Ascending aorta (tissue), 2 donors: ENCODE results near the gene NTRK1. TPM values are rescaled to one million over a fixed set of nuclear protein-coding genes. Genes with fewer than 3 reads are reported as not detected.

Experiments used
- DNase-seq, 2 donors: peaks; one replicate each; pipeline ENCODE4 v3.0.0-alpha.2; 2019; ENCODE audit warnings: low spot score in 2 of 2
- H3K27ac ChIP-seq, 2 donors: fragments of 200-600 bp; sonication (generic); one replicate each; pipeline ENCODE4 v1.5.1; 2016 to 2017; ENCODE audit warnings: mild to moderate bottlenecking in 1 of 2
- H3K27me3 ChIP-seq: fragments of 200-600 bp; sonication (generic); one replicate; pipeline ENCODE4 v1.5.1; 2017
- H3K36me3 ChIP-seq, 2 donors: fragments of 200-600 bp; sonication (generic); one replicate each; pipeline ENCODE4 v1.5.1; 2016
- H3K4me1 ChIP-seq, 2 donors: fragments of 200-600 bp; sonication (generic); one replicate each; pipeline ENCODE4 v1.5.1; 2016 to 2017; ENCODE audit warnings: mild to moderate bottlenecking in 1 of 2
- H3K4me3 ChIP-seq, 2 donors: fragments of 200-600 bp; sonication (generic); one replicate each; pipeline ENCODE4 v1.5.1; 2016 to 2017; ENCODE audit warnings: mild to moderate bottlenecking in 1 of 2
- H3K9me3 ChIP-seq, 2 donors: fragments of 200-600 bp; sonication (generic); one replicate each; pipeline ENCODE4 v1.5.1; 2016
- intact Hi-C: fragments of 100-400 bp; cut with DNase I; formaldehyde crosslinking; loops from one replicate; pipeline ENCODE4 v1.15.1; 2023
- total RNA-seq: library from RNA; depleted of rRNA; stranded (reverse); fragments of >200 nt; gene quantifications from one replicate; pipeline ENCODE4 v1.1.0, GENCODE V29; 2016
- TF ChIP-seq, protein P1 (sequence below), 3 experiments: fragments of 200-600 bp in 2 of 3; fragments of 450-650 bp in 1 of 3; sonication (generic) in 2 of 3; IDR thresholded peaks; one replicate each; pipeline ENCODE4 v1.5.1; 2016 to 2019; ENCODE audit warnings: antibody characterized with exemption in 3 of 3, mild to moderate bottlenecking in 1 of 3, moderate library complexity in 1 of 3

Gene NTRK1
- total RNA-seq, 1 donor from 2014 or later, result not detected

DNA sequence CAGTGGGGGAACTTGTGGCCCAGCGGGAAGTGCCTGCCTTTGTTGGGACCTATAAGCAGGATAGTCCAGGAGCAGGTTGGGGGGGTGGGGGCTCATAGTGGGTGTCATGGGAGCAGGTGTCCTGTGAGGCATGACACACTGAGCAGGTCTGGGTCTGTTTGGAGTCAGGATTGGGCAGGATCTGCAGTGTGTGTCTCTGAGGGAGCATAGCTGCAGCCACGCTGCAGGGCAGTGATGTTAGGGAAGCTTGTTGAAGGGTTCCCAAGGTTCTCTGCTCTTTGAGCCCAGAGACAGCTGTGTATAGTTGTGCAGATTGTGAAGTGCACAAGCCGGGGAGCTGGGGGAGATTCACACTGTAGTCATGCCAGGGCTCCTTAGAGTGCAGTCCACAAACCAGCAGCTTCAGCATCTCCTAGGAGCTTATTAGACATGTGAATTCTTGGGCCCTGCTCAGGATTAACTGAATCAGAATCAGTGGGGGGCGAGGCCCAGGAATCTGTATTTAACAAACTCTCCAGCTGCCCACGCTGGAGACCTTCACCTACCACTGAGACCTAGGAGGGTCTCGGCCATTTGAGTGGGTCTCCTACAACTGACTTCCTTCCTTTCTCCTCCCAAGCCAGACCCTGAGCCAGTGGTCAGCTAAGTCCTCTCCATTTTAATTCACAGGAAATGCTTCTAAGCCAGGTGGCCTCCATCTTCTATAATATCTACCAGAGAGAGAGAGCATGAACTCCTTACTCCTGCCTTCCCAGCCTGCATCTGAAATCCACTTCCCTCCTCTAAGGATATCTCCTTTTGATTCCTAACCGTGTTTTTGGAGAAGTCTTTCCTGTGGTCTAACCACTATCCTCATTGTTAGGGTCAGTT is 12.8 kb upstream of the NTRK1 start:
- Histone ChIP-seq H3K4me3 (no peak overlapping the region), H3K9me3 (no peaks in the 10 kb centered on the region), H3K36me3 (no peaks in the 10 kb centered on the region), H3K27me3 (peaks cover 9% of the 10 kb centered on the region), H3K4me1 (no peaks in the 10 kb centered on the region), H3K27ac (no peak overlapping the region)
- intact Hi-C loops, result no loop called here
- TF ChIP-seq, protein P1, sequence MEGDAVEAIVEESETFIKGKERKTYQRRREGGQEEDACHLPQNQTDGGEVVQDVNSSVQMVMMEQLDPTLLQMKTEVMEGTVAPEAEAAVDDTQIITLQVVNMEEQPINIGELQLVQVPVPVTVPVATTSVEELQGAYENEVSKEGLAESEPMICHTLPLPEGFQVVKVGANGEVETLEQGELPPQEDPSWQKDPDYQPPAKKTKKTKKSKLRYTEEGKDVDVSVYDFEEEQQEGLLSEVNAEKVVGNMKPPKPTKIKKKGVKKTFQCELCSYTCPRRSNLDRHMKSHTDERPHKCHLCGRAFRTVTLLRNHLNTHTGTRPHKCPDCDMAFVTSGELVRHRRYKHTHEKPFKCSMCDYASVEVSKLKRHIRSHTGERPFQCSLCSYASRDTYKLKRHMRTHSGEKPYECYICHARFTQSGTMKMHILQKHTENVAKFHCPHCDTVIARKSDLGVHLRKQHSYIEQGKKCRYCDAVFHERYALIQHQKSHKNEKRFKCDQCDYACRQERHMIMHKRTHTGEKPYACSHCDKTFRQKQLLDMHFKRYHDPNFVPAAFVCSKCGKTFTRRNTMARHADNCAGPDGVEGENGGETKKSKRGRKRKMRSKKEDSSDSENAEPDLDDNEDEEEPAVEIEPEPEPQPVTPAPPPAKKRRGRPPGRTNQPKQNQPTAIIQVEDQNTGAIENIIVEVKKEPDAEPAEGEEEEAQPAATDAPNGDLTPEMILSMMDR (IDR thresholded peaks at IDR 0.05), result no peak
- DNase-seq, result no peak

DNA sequence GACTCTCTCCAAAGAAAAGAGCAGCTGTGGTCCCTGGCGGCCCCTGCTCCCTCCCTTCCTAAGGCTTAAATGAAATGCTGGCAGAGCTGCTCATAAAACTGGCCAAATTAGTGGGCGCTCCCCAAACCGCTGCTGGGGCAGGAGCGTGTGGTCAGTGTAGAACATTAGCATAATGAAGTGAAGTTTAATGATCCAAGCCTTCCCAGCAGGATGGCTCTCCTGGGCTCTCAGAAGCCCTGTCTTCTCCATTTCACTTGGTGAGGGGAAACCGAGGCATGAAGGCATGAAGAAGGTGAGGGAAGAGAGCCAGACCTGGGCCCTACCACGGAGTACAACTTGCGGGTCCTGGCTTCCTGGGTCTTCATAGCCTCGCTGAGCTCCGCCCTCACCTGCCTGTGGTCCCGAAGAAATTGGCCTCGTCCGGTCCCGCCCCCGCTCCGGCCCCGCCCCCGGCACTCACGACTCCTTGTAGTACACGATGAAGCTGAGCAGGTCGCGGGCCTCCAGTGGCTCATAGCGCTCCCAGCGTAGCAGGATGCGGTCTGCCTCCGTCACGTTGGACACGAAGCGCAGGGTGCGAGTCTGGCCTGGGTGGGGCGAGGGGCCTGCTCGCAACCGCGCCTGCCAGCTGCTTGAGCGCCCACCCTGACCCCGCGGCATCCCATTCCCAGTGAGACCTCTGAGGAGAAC is 12.1 kb upstream of the NTRK1 start:
- Histone ChIP-seq H3K9me3 (no peaks in the 10 kb centered on the region), H3K4me3 (no peak overlapping the region), H3K36me3 (no peaks in the 10 kb centered on the region), H3K27ac (no peak overlapping the region), H3K27me3 (peaks cover 9% of the 10 kb centered on the region), H3K4me1 (no peaks in the 10 kb centered on the region)
- intact Hi-C loops, result no loop called here
- no peak for DNase-seq
- TF ChIP-seq, protein P1 (IDR thresholded peaks at IDR 0.05), result no peak

DNA sequence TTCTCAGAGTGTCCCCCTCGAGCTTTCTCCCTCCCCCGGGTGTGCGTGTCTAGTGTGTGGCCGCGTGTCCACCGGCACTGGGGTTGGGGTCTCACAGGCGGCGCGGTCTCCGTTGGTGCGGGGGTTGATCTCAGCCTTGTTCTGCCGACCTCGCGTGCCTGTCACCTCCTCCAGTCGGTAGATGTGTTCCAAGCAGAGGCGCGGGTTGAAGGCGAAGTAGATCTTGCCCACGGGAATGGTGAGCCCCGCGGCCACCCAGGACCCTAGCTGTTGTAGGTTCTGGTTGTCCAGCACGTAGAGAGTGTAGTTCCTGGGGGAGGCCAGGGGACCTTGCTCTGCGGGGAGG is 11.5 kb upstream of the NTRK1 start:
- Histone ChIP-seq H3K9me3 (no peaks in the 10 kb centered on the region), H3K4me3 (no peak overlapping the region), H3K36me3 (no peaks in the 10 kb centered on the region), H3K27me3 (peaks cover 9% of the 10 kb centered on the region), H3K27ac (no peak overlapping the region), H3K4me1 (no peaks in the 10 kb centered on the region)
- intact Hi-C loops, result no loop called here
- TF ChIP-seq, protein P1 (IDR thresholded peaks at IDR 0.05), result no peak
- no peak for DNase-seq

GRCh38 chr1:156851779-156852417 is 8.8 kb upstream of the NTRK1 start:
- H3K9me3 ChIP-seq, result no peaks in the 10 kb centered on the region
- DNase-seq, result no peak
- no peaks in the 10 kb centered on the region for H3K27me3 ChIP-seq
- H3K36me3 ChIP-seq, result no peaks in the 10 kb centered on the region
- TF ChIP-seq, protein P1 (IDR thresholded peaks at IDR 0.05), result no peak
- H3K27ac ChIP-seq, result no peak overlapping the region
- H3K4me1 ChIP-seq, result no peaks in the 10 kb centered on the region
- no peak overlapping the region for H3K4me3 ChIP-seq
- intact Hi-C loops, result no loop called here

GRCh38 chr1:156852418-156852874 is 8.2 kb upstream of the NTRK1 start:
- H3K27ac ChIP-seq, result no peak overlapping the region
- no peak for DNase-seq
- no peaks in the 10 kb centered on the region for H3K9me3 ChIP-seq
- intact Hi-C loops, result no loop called here
- H3K4me3 ChIP-seq, result no peak overlapping the region
- TF ChIP-seq, protein P1 (IDR thresholded peaks at IDR 0.05), result no peak
- H3K27me3 ChIP-seq, result no peaks in the 10 kb centered on the region
- H3K4me1 ChIP-seq, result no peaks in the 10 kb centered on the region
- no peaks in the 10 kb centered on the region for H3K36me3 ChIP-seq
